HEK293 (cell line): ENCODE data around the gene C2orf72.

ENCODE experiments used
- BCL11A ChIP-seq: fragments of 450-650 bp; formaldehyde crosslinking; IDR thresholded peaks from 2 replicates; pipeline ENCODE4 v1.5.1; 2016; ENCODE audit warnings: low read depth, missing biosample characterization, missing genetic modification characterization
- KLF10 ChIP-seq: fragments of 450-650 bp; IDR thresholded peaks from 2 replicates; pipeline ENCODE4 v1.5.1; 2018; ENCODE audit warnings: missing biosample characterization, mild to moderate bottlenecking, missing genetic modification characterization
- MYNN ChIP-seq: fragments of 450-650 bp; formaldehyde crosslinking; IDR thresholded peaks from 2 replicates; pipeline ENCODE4 v1.5.1; 2016; ENCODE audit warnings: missing biosample characterization, missing genetic modification characterization, borderline replicate concordance
- SP2 ChIP-seq: fragments of 450-650 bp; formaldehyde crosslinking; IDR thresholded peaks from 2 replicates; pipeline ENCODE4 v1.5.1; 2016; ENCODE audit warnings: missing biosample characterization, missing genetic modification characterization
- ZEB2 ChIP-seq: fragments of 450-650 bp; formaldehyde crosslinking; IDR thresholded peaks from 2 replicates; pipeline ENCODE4 v1.5.1; 2016; ENCODE audit warnings: missing biosample characterization, missing genetic modification characterization
- ZNF121 ChIP-seq: fragments of 450-650 bp; formaldehyde crosslinking; IDR thresholded peaks from 2 replicates; pipeline ENCODE4 v1.5.1; 2016; ENCODE audit warnings: missing biosample characterization, missing genetic modification characterization
- ZNF274 ChIP-seq, 2 experiments: fragments of 200-500 bp in 1 of 2; fragments of 450-650 bp in 1 of 2; sonication (Bioruptor generic) in 1 of 2; formaldehyde crosslinking in 1 of 2; IDR thresholded peaks; 2 replicates each; pipeline versions ENCODE4 v1.5.1 to v1.6.1; 2014 to 2016; ENCODE audit warnings: borderline replicate concordance in 1 of 2, inconsistent platforms in 1 of 2, low read length in 1 of 2, missing biosample characterization in 1 of 2, missing genetic modification characterization in 1 of 2
- ZNF354C ChIP-seq: fragments of 450-650 bp; formaldehyde crosslinking; IDR thresholded peaks from 2 replicates; pipeline ENCODE4 v1.5.1; 2016; ENCODE audit warnings: missing biosample characterization, missing genetic modification characterization, low read depth, borderline replicate concordance
- ZNF785 ChIP-seq: fragments of 450-650 bp; formaldehyde crosslinking; IDR thresholded peaks from 2 replicates; pipeline ENCODE4 v1.5.1; 2016; ENCODE audit warnings: missing biosample characterization, missing genetic modification characterization
- TF ChIP-seq, protein P1 (sequence below): fragments of 450-650 bp; formaldehyde crosslinking; IDR thresholded peaks from 2 replicates; pipeline ENCODE4 v1.5.1; 2016; ENCODE audit warnings: missing biosample characterization, missing genetic modification characterization
- TF ChIP-seq, protein P2 (sequence below): fragments of 450-650 bp; formaldehyde crosslinking; IDR thresholded peaks from 2 replicates; pipeline ENCODE4 v1.5.1; 2016; ENCODE audit warnings: missing biosample characterization, missing genetic modification characterization

DNA sequence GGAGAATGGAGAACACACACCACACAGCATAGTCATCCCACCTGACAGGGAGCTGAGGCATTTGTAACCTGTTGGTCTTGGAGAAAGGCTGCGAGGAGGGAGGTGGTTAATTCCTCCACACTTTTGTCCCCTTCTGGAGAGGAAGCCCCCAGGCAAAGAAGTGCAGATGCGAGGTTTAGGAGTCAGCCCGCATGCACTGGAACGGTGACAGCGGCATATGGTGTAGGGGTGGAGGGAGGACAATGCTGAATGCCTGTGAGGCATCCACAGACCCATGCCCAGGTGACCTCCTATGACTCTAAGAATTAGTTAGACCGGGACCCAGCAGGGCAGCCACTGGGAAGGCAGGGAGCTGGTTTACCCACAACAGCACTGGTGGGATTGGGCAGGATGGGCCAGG, 29.2 kb upstream of the C2orf72 start:
- TF ChIP-seq, protein P1, sequence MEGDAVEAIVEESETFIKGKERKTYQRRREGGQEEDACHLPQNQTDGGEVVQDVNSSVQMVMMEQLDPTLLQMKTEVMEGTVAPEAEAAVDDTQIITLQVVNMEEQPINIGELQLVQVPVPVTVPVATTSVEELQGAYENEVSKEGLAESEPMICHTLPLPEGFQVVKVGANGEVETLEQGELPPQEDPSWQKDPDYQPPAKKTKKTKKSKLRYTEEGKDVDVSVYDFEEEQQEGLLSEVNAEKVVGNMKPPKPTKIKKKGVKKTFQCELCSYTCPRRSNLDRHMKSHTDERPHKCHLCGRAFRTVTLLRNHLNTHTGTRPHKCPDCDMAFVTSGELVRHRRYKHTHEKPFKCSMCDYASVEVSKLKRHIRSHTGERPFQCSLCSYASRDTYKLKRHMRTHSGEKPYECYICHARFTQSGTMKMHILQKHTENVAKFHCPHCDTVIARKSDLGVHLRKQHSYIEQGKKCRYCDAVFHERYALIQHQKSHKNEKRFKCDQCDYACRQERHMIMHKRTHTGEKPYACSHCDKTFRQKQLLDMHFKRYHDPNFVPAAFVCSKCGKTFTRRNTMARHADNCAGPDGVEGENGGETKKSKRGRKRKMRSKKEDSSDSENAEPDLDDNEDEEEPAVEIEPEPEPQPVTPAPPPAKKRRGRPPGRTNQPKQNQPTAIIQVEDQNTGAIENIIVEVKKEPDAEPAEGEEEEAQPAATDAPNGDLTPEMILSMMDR = no peak
- TF ChIP-seq ZNF121 (tag by site-specific recombination) (no peak), ZNF785 (no peak), ZNF354C (no peak), SP2 (tag by site-specific recombination) (no peak), ZNF274 (IDR thresholded peaks at IDR 0.05; ENCODE audit: low read length) (no peak), ZNF274 (tag by site-specific recombination; IDR thresholded peaks at IDR 0.05; ENCODE audit: borderline replicate concordance) (no peak), BCL11A (no peak), MYNN (tag by site-specific recombination) (no peak), ZEB2 (tag by site-specific recombination) (no peak), KLF10 (no peak)
- TF ChIP-seq, protein P2, sequence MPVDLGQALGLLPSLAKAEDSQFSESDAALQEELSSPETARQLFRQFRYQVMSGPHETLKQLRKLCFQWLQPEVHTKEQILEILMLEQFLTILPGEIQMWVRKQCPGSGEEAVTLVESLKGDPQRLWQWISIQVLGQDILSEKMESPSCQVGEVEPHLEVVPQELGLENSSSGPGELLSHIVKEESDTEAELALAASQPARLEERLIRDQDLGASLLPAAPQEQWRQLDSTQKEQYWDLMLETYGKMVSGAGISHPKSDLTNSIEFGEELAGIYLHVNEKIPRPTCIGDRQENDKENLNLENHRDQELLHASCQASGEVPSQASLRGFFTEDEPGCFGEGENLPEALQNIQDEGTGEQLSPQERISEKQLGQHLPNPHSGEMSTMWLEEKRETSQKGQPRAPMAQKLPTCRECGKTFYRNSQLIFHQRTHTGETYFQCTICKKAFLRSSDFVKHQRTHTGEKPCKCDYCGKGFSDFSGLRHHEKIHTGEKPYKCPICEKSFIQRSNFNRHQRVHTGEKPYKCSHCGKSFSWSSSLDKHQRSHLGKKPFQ (tag by site-specific recombination) = no peak
